HUES64 (cell line): ENCODE results near the gene CIDEC.

ENCODE experiments used
- H3K27ac ChIP-seq: 2 replicates; pipeline ENCODE4 v1.7.0; 2013; ENCODE audit warnings: low read depth, low read length, inconsistent platforms
- H3K27me3 ChIP-seq: 2 replicates; pipeline ENCODE4 v1.6.1; 2013; ENCODE audit warnings: mild to moderate bottlenecking, low read length; ENCODE audit not compliant: insufficient read depth
- H3K36me3 ChIP-seq: 2 replicates; pipeline ENCODE4 v1.6.1; 2013; ENCODE audit warnings: mild to moderate bottlenecking, low read length; ENCODE audit not compliant: insufficient read depth
- H3K4me1 ChIP-seq: 2 replicates; pipeline ENCODE4 v1.6.1; 2013; ENCODE audit warnings: mild to moderate bottlenecking, low read length, moderate library complexity; ENCODE audit not compliant: insufficient read depth
- H3K4me3 ChIP-seq: 2 replicates; pipeline ENCODE4 v1.5.1; 2013; ENCODE audit warnings: mild to moderate bottlenecking, low read length, moderate library complexity
- H3K9ac ChIP-seq: 2 replicates; pipeline ENCODE4 v1.6.1; 2013; ENCODE audit warnings: mild to moderate bottlenecking, low read depth, low read length
- H3K9me3 ChIP-seq: 2 replicates; pipeline ENCODE4 v1.6.1; 2013; ENCODE audit warnings: low read depth, low read length; ENCODE audit not compliant: insufficient read depth
- WGBS: fragments of 150-250, 120-280 bp; methylation state at CpG from one replicate; pipeline ENCODE4 v1.1.7; 2013; ENCODE audit warnings: missing lambda C conversion rate; 5-methylcytosine and 5-hydroxymethylcytosine counted together

CIDEC gene

DNA sequence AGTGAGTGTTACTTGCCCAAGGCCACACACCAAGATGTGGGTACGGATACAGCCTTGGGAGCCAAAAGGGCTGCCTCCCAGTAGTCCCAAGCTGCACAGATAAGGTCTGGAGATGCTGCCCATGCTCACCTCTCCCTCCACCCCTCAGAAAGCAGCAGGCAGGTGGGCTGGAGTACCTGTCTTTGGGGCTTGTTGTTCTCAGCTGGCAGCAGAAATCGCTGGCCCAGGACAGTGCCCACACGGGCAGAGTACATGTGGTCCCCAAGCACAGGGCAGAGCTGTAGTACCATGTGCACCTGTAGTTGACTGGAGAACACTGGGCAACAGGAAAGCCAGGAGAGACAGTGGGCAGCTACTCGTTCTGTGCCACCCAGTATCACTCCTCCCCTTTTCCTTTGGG is 41.2 kb downstream of the CIDEC start:
- Histone ChIP-seq H3K27me3 (no peaks in the 10 kb centered on the region), H3K4me1 (no peaks in the 10 kb centered on the region), H3K27ac (no peak overlapping the region), H3K4me3 (no peak overlapping the region), H3K9me3 (no peaks in the 10 kb centered on the region), H3K9ac (no peak overlapping the region), H3K36me3 (peaks cover 49% of the 10 kb centered on the region)
- WGBS, result 93% methylated on average over 4 of the region's 4 CpGs

DNA sequence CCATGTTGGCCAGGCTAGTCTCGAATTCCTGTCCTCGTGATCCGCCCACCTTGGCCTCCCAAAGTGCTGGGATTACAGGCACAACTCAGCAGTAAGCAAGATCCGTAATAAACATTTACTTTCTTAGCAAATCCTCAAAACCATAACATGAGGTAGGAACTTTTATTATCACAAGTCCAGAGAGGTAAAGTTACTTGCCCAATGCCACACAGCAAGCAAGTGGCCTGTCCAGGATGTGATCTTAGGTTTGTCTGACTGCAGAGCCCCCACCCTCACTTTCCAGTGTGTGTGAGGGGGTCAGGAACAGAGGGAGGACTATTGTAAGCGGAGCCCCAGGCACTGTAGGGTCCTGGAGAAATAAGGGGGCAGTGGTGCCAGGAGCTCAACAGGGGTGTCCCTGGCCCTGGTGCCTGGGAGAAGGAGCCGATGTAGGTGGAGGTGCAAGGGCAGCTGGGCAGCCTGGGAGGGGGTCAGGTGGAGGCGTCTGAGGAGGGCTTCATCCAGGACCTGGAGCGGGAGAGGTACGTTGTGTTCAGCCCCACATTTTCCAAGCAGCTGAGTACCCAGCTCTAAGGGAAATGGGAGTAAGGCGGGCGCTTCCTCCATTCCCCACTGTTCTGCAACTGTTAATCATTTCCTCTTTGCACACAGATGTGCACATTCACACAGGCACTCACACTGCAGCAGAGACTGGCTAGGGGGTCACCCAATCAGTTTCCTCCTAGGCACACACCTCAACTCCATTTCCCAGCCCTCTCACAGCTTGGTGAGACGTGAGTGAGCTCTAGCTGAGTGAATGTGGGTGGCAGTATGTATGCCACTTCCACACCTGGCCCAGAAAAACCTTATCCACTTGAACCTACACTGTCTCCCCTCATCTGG is 42.1 kb downstream of the CIDEC start:
- H3K4me3 ChIP-seq, result no peak overlapping the region
- H3K27ac ChIP-seq, result no peak overlapping the region
- H3K36me3 ChIP-seq, result peaks cover 49% of the 10 kb centered on the region
- WGBS, result 96% methylated on average over 11 of the region's 12 CpGs
- H3K4me1 ChIP-seq, result no peaks in the 10 kb centered on the region
- H3K9ac ChIP-seq, result no peak overlapping the region
- no peaks in the 10 kb centered on the region for H3K9me3 ChIP-seq
- no peaks in the 10 kb centered on the region for H3K27me3 ChIP-seq

DNA sequence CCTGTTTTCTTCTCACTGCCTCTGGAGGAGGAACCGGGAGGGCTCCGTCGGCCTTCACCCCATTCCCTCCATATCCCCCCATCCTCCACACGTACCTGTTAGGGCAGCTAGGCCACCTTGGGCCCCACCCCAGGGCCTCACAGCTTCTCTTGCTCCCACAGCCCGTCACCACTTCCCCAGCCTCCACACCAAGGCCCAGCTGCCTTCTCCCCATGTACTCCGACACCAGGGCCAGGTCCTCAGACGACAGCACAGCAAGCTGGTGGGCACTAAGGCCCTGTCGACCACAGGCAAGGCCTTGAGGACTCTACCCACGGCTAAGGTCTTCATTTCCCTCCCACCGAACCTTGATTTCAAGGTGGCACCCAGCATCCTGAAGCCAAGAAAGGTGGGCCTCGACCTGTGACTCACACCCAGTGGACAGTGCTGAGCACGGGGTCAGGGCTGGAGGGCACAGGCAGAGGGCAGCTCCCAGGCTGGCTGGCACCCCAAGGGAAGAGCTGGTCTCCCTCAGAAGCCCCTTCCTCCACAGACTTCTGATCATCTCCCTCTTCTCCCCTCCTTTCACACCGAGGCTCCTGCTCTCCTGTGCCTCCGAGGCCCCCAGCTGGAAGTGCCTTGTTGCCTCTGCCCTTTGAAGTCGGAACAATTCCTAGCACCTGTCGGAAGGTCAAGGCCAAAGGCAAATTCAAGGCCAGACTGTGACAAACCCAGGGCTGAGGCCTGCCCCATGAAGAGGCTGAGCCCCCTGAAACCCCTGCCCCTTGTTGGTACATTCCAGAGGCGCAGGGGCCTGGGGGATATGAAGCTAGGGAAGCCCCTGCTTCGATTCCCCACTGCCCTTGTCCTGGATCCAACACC is 45.3 kb downstream of the CIDEC start:
- H3K9ac ChIP-seq, result no peak overlapping the region
- no peak overlapping the region for H3K4me3 ChIP-seq
- no peaks in the 10 kb centered on the region for H3K9me3 ChIP-seq
- H3K36me3 ChIP-seq, result peaks cover 29% of the 10 kb centered on the region
- 89% methylated on average over 18 of the region's 18 CpGs for WGBS
- no peaks in the 10 kb centered on the region for H3K27me3 ChIP-seq
- H3K27ac ChIP-seq, result no peak overlapping the region
- H3K4me1 ChIP-seq, result no peaks in the 10 kb centered on the region

DNA sequence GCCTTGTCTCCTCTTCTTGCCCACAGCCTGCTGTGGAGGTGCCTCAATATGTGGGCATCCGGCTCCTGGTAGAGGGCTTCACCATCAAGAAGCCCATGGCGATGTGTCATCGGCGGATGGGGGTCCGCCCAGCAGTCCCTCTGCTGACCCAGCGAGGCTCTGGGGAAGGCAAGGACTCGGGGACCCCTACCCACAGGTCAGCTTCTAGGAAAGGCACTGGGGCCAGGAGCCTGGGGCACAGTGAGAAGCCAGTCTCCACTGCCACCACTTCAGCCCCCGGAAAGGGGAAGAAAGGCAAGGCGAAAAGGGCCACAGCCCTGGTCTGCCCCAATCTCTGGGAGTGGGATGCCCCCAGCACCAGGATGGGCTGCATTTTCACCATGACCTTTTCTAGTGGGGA is 47.0 kb downstream of the CIDEC start:
- H3K9me3 ChIP-seq, result no peaks in the 10 kb centered on the region
- peaks cover 15% of the 10 kb centered on the region for H3K36me3 ChIP-seq

DNA sequence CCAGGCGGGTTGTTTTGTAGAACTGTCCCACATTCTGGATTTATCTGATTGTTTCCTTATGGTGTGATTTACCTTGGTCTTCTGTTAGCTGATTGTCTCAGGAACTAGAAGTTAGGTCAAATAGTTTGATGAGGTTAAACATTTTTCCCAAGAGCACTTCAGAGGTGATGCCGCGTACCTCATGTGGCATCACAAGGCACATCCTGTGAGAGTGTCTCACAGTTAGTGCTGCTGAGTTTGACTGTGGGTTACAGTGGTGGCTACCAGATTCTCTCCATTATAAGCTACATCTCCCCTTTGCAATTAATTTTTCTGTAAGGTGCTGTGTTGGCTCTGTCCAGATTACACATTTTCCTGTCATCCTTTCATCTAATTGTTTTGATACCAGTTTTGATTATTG is 48.8 kb downstream of the CIDEC start:
- WGBS, result 92% methylated on average over 3 of the region's 3 CpGs
- no peaks in the 10 kb centered on the region for H3K9me3 ChIP-seq
- H3K27me3 ChIP-seq, result no peaks in the 10 kb centered on the region
- peaks cover 11% of the 10 kb centered on the region; the same call in 1 of the 2 replicates for H3K36me3 ChIP-seq
- H3K27ac ChIP-seq, result no peak overlapping the region
- no peak overlapping the region for H3K4me3 ChIP-seq
- H3K4me1 ChIP-seq, result no peaks in the 10 kb centered on the region
- no peak overlapping the region for H3K9ac ChIP-seq

More for the DNA sequence above, 47.0 kb downstream of the CIDEC start:
- 94% methylated on average over 9 of the region's 9 CpGs for WGBS
- no peak overlapping the region for H3K4me3 ChIP-seq
- H3K27ac ChIP-seq, result no peak overlapping the region
- no peaks in the 10 kb centered on the region for H3K27me3 ChIP-seq
- no peak overlapping the region for H3K9ac ChIP-seq
- H3K4me1 ChIP-seq, result no peaks in the 10 kb centered on the region

DNA sequence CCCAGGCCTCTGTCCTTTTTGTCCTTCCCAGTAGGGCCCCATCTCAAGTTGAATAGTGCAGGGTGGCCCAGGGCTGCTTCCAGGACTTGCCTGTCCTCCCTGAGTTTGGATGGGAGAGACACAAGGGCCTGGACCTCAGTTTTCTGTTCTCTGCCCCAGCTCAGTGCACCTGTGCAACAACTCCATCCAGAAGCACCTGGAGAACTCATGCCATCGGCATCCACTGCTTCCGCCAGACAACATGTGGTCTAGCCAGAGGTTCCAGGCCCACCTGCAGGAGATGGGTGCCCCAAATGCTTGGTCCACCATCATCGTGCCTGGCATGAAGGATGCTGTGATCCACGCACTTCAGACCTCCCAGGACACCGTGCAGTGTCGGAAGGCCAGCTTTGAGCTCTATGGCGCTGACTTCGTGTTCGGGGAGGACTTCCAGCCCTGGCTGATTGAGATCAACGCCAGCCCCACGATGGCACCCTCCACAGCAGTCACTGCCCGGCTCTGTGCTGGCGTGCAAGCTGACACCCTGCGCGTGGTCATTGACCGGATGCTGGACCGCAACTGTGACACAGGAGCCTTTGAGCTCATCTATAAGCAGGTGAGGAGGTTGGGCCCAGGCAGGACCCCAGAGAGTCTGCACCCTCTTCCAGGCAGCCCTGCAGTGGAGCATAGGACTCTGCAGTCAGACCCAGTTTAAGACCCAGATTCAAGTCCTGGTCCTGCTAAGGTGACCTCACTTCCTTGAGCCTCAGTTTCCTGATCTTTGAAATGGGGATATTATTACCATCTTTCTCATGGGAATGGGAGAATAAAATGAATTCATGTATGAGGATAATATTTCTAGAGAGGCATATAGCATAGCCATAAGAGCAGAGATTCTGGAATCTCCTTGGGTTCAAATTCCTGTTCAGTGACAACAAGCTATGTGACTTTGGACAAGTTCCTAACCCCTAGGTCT is 51.0 kb downstream of the CIDEC start:
- 95% methylated on average over 17 of the region's 17 CpGs for WGBS
- Histone ChIP-seq H3K9me3 (no peaks in the 10 kb centered on the region), H3K36me3 (no peaks in the 10 kb centered on the region), H3K4me3 (no peak overlapping the region), H3K27ac (no peak overlapping the region), H3K27me3 (no peaks in the 10 kb centered on the region), H3K9ac (no peak overlapping the region), H3K4me1 (no peaks in the 10 kb centered on the region)

DNA sequence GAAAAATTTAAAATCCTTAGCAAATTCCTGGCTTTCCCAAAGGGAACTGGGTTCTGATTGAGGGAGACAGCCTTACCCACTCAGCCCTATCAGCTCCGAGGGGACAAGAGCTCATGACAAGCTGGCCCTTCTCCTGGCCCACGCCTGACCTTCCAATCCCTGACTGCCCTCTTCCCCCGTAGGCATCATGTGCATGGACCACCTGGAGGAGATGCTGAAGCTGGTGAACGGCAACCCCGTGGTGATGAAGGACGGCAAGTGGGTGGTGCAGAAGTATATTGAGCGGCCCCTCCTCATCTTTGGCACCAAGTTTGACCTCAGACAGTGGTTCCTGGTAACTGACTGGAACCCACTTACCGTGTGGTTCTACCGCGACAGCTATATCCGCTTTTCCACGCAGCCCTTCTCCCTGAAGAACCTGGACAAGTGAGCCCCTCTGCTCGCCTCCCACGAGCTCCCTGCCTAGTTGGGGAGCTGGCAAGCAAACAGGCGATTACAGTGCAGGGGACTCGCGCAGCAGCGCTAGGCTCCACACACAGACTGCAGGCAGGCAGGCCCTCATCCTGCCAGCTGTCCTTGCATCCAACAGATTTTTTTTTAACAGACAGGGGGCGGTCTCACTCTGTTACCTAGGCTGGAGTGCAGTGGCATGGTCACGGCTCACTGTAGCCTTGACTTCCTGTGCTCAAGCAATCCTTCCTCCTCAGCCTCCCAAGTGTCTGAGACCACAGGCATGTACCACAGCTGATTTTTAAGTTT is 53.1 kb downstream of the CIDEC start:
- Histone ChIP-seq H3K27me3 (no peaks in the 10 kb centered on the region), H3K9me3 (no peaks in the 10 kb centered on the region), H3K4me1 (no peaks in the 10 kb centered on the region), H3K9ac (no peak overlapping the region), H3K4me3 (no peak overlapping the region), H3K36me3 (no peaks in the 10 kb centered on the region), H3K27ac (no peak overlapping the region)
- 82% methylated on average over 20 of the region's 20 CpGs for WGBS

DNA sequence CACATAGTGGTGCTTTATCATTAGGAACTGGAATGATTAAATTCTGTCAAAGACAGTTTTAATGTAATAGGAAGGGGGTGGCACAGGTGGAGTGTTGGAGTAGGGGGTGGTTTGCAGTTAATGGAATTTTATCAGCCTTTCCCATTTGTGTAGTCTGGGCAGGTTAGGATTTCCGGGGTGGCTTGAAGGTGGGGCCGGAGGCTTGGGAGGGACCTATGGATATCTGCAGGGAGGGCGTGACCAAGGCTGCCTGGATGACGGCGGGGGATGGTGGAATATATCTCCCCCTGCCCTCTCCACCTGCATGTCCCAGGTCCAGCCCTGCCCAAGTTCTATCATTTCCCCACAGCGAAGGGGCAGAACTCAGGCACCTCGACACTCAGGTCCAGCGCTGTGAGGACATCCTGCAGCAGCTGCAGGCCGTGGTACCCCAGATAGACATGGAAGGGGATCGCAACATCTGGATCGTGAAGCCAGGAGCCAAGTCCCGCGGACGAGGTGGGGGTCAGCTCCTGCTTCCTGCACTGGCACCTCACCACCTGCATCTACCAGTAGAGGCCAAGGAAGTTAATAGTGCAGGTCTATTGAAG is 54.5 kb downstream of the CIDEC start:
- Histone ChIP-seq H3K4me3 (no peak overlapping the region), H3K27me3 (no peaks in the 10 kb centered on the region), H3K36me3 (no peaks in the 10 kb centered on the region), H3K9ac (no peak overlapping the region), H3K4me1 (no peaks in the 10 kb centered on the region), H3K9me3 (no peaks in the 10 kb centered on the region), H3K27ac (no peak overlapping the region)
- 76% methylated on average over 14 of the region's 14 CpGs for WGBS

DNA sequence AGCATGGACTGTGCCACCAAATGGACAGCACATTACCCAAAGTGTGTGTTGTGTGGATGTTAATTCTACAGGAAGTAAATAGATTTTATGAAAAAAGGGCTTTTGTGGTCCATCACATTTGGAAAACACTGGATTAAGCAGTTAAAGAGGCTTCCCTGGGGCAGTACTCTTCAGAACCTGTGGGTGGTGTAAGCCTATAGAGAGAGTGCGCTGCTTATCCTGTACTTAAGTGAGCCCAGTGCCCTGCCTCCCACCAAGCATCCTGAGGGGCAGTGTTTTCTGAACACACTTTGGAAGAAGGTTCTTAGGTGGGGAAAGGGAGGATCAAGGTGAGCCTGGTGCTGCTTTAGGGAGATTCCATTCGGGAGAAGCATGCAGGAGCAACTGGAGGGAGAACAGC is 59.1 kb downstream of the CIDEC start:
- Histone ChIP-seq H3K9ac (no peak overlapping the region), H3K36me3 (no peaks in the 10 kb centered on the region), H3K4me1 (no peaks in the 10 kb centered on the region), H3K27me3 (no peaks in the 10 kb centered on the region), H3K4me3 (no peak overlapping the region), H3K9me3 (no peaks in the 10 kb centered on the region), H3K27ac (no peak overlapping the region)
- 39% methylated on average over 2 of the region's 2 CpGs for WGBS

DNA sequence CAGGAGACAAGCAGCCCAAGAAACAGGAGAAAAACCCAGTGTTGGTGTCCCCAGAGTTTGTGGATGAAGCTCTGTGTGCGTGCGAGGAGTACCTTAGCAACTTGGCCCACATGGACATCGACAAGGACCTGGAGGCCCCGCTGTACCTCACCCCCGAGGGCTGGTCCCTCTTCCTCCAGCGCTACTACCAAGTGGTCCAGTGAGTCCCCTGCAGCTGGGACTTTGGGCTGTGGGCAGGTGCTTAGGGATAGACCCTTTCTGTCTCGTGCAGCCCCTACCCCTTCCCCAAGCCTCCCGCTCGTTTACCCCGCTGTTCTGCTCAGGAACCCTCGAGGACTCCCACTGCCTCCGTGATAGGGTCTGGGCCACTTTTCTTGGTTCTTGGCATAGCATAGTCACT is 59.5 kb downstream of the CIDEC start:
- Histone ChIP-seq H3K4me3 (no peak overlapping the region), H3K27me3 (no peaks in the 10 kb centered on the region), H3K4me1 (no peaks in the 10 kb centered on the region), H3K27ac (no peak overlapping the region), H3K9ac (no peak overlapping the region), H3K36me3 (no peaks in the 10 kb centered on the region), H3K9me3 (no peaks in the 10 kb centered on the region)
- WGBS, result 87% methylated on average over 12 of the region's 12 CpGs
